ENCODE measurements around the gene HECTD4. TPM values are rescaled to one million over a fixed set of nuclear protein-coding genes. Genes with fewer than 3 reads are reported as not detected.

Gene HECTD4
- total and polyA plus RNA-seq, 9 of the 15 experiments (the other 6 are each of a cell fraction or from before 2014, with no cell fraction given): 3.5 to 33.3 (median 13.5) TPM

DNA sequence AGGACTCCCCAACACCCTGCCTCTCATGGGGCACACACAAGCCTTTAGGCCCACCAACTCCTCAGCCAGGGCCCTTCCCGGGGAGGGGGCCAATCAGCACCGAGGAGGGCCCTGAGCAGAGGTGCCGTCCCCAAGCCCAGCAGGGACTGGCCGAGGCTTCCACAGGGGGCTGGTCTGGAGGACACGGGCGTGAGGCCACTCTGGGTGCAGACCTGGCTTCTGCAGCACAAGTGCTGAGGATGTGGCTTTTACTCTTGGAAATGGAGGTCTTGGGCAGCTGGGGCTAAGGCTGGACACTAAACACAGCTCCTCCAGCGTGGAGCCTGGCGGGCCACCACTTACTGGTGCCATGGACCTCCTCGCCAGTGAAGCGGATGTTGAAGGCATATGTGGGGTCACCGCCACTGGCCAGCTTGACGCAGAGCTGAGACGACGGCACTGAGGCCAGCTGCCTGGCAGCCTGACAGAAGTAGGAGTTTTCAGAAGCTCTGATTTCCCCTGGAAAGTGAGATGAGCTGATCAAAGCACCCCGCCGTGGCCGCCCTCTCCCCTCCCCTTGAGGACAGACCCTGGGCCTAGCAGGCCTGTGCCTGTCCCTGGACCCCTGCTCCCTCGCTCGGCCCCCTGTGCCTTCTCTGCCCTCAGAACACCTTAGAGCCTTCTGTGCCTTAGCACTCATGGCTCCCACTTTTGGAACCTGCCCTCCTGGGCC is 212.9 kb downstream of the HECTD4 start:
- Histone ChIP-seq H3K79me2 (ENCODE audit: control insufficient read depth, insufficient read depth, low read length) (no peaks in the 10 kb centered on the region), H3K9me3 (replicated peaks; ENCODE audit: control insufficient read depth, insufficient read depth, low read depth, low read length) (no peaks in the 10 kb centered on the region), H4K20me1 (replicated peaks; ENCODE audit: control insufficient read depth, insufficient read depth, low read length) (no peaks in the 10 kb centered on the region), H2AFZ (ENCODE audit: low read depth, low read length) (no peak overlapping the region), H3K9ac (ENCODE audit: insufficient read depth in 1 of 2, low read depth in 2 of 2, low read length in 2 of 2) (peak overlapping the region in 1 of 2 experiments; percentile 71; a peak in 2 of 4 replicates), H3K4me3 (no peak overlapping the region), H3K4me1 (replicated peaks in 1 of 2; ENCODE audit: control insufficient read depth in 2 of 2, insufficient read depth in 2 of 2, low read length in 2 of 2) (peaks cover 0 to 25% of the 10 kb centered on the region in 2 experiments; a peak in 2 of 5 replicates), H3K27me3 (ENCODE audit: control insufficient read depth in 2 of 2, insufficient read depth in 2 of 2, low read length in 2 of 2) (no peaks in the 10 kb centered on the region), H3K4me2 (ENCODE audit: insufficient read depth, low read length) (no peak overlapping the region), H3K27ac (ENCODE audit: extremely low read depth, low read depth, low read length) (no peak overlapping the region), H3K36me3 (ENCODE audit: control insufficient read depth, insufficient read depth, low read length) (peaks cover 22% of the 10 kb centered on the region; the same call in 2 of the 3 replicates), H3K9me1 (ENCODE audit: control insufficient read depth, insufficient read depth, low read length) (no peaks in the 10 kb centered on the region)
- intact Hi-C loops (cut with micrococcal nuclease): no loop called here
- ChIA-PET POLR2A (interaction anchor here (0.6 to 0.9 kb wide), 3 partner anchors 10 to 310 kb away, joined by 3 read pairs; no protein-coding TSS in a partner anchor), CTCF (ENCODE audit: low intra/inter-chr PET ratio) (no interaction called here)
- TF ChIP-seq YY1 (IDR thresholded peaks at IDR 0.05; ENCODE audit: borderline replicate concordance in 1 of 3, control insufficient read depth in 1 of 3, extremely low read depth in 1 of 3, insufficient read depth in 3 of 3, insufficient read length in 1 of 3, insufficient replicate concordance in 2 of 3, low read depth in 1 of 3, low read length in 2 of 3) (no peak), FOS (IDR thresholded peaks at IDR 0.05; ENCODE audit: extremely low read depth, insufficient read length) (no peak), U2AF2 (optimal IDR thresholded peaks at IDR 0.05; ENCODE audit: low read depth, low read length) (no peak)
- no peak for DNase-seq (ENCODE audit: extremely low read depth in 1 of 4, low spot score in 3 of 4)
- WGBS (ENCODE audit: insufficient coverage, low coverage, missing lambda C conversion rate): 86% methylated on average over 15 of the region's 19 CpGs
- in situ Hi-C loops (cut with MboI): no loop called here
- BruUV-seq (replicated peaks): no TSS peak
- ATAC-seq: no peak
- FAIRE-seq: no peak

DNA sequence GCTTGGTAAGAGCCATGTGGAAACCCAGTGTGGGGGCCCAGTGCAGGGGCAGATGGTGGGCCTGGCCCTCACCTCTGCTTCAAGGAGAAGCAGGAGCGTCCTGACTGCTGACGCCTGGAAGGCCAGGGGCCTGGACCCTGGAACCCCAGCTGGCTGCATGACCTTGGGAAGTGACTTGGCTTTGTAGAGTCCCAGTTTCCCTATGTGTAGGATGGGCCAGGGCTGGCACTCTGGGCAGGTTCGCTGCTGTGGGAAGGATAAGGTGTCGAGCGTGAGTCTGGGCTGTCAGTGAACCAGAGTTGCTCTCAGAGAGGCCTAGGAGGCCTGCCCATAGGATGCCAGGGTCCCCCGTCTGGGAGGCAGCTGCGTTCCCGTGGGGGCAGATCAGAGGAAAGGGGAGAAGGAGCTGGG is 213.7 kb downstream of the HECTD4 start:
- intact Hi-C loops (cut with micrococcal nuclease) (no loop called here), in situ Hi-C loops (cut with MboI) (no loop called here)
- ChIA-PET POLR2A (interaction anchor here (0.6 to 0.9 kb wide), 3 partner anchors 10 to 311 kb away, joined by 3 read pairs; no protein-coding TSS in a partner anchor), CTCF (ENCODE audit: low intra/inter-chr PET ratio) (no interaction called here)
- no peak for DNase-seq (ENCODE audit: extremely low read depth in 1 of 4, low spot score in 3 of 4)
- Histone ChIP-seq H3K36me3 (ENCODE audit: control insufficient read depth, insufficient read depth, low read length) (peaks cover 24% of the 10 kb centered on the region; the same call in 2 of the 3 replicates), H3K79me2 (ENCODE audit: control insufficient read depth, insufficient read depth, low read length) (no peaks in the 10 kb centered on the region), H2AFZ (ENCODE audit: low read depth, low read length) (no peak overlapping the region), H3K4me2 (ENCODE audit: insufficient read depth, low read length) (no peak overlapping the region), H3K4me1 (replicated peaks in 1 of 2; ENCODE audit: control insufficient read depth in 2 of 2, insufficient read depth in 2 of 2, low read length in 2 of 2) (peaks cover 0 to 25% of the 10 kb centered on the region in 2 experiments; a peak in 2 of 5 replicates), H3K27ac (ENCODE audit: extremely low read depth, low read depth, low read length) (no peak overlapping the region), H3K27me3 (ENCODE audit: control insufficient read depth in 2 of 2, insufficient read depth in 2 of 2, low read length in 2 of 2) (no peaks in the 10 kb centered on the region), H3K4me3 (no peak overlapping the region), H3K9me3 (replicated peaks; ENCODE audit: control insufficient read depth, insufficient read depth, low read depth, low read length) (no peaks in the 10 kb centered on the region), H3K9me1 (ENCODE audit: control insufficient read depth, insufficient read depth, low read length) (no peaks in the 10 kb centered on the region), H4K20me1 (replicated peaks; ENCODE audit: control insufficient read depth, insufficient read depth, low read length) (no peaks in the 10 kb centered on the region), H3K9ac (ENCODE audit: insufficient read depth in 1 of 2, low read depth in 2 of 2, low read length in 2 of 2) (peak overlapping the region in 1 of 2 experiments; percentile 71; a peak in 2 of 4 replicates)
- 80% methylated on average over 8 of the region's 8 CpGs for WGBS (ENCODE audit: insufficient coverage, low coverage, missing lambda C conversion rate)
- no TSS peak for BruUV-seq (replicated peaks)
- no peak for FAIRE-seq
- ATAC-seq: no peak
- no peak for TF ChIP-seq ZNF174 (CRISPR knock-in tag; IDR thresholded peaks at IDR 0.05)
- no peak for TF ChIP-seq KLF13 (tag; IDR thresholded peaks at IDR 0.05; ENCODE audit: borderline replicate concordance, low read depth)
- no peak for TF ChIP-seq ZNF311 (CRISPR knock-in tag; IDR thresholded peaks at IDR 0.05)
- TF ChIP-seq HIVEP1 (CRISPR knock-in tag; IDR thresholded peaks at IDR 0.05): no peak
- no peak for TF ChIP-seq ZNF133 (CRISPR knock-in tag; IDR thresholded peaks at IDR 0.05)
- TF ChIP-seq ETV5 (CRISPR knock-in tag; IDR thresholded peaks at IDR 0.05; ENCODE audit: low read depth): no peak
- TF ChIP-seq, protein P1, sequence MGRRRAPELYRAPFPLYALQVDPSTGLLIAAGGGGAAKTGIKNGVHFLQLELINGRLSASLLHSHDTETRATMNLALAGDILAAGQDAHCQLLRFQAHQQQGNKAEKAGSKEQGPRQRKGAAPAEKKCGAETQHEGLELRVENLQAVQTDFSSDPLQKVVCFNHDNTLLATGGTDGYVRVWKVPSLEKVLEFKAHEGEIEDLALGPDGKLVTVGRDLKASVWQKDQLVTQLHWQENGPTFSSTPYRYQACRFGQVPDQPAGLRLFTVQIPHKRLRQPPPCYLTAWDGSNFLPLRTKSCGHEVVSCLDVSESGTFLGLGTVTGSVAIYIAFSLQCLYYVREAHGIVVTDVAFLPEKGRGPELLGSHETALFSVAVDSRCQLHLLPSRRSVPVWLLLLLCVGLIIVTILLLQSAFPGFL (CRISPR knock-in tag; IDR thresholded peaks at IDR 0.05): no peak
- TF ChIP-seq SPI1 (IDR thresholded peaks at IDR 0.05; ENCODE audit: borderline replicate concordance, low read depth, low read length): no peak
- TF ChIP-seq, protein P2, sequence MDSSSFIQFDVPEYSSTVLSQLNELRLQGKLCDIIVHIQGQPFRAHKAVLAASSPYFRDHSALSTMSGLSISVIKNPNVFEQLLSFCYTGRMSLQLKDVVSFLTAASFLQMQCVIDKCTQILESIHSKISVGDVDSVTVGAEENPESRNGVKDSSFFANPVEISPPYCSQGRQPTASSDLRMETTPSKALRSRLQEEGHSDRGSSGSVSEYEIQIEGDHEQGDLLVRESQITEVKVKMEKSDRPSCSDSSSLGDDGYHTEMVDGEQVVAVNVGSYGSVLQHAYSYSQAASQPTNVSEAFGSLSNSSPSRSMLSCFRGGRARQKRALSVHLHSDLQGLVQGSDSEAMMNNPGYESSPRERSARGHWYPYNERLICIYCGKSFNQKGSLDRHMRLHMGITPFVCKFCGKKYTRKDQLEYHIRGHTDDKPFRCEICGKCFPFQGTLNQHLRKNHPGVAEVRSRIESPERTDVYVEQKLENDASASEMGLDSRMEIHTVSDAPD (CRISPR knock-in tag; IDR thresholded peaks at IDR 0.05): no peak

All from K562 (cell line).